Omental fat pad (tissue), 4 donors: Measurements from ENCODE around the gene SYNDIG1. TPM values are rescaled to one million over a fixed set of nuclear protein-coding genes. Genes with fewer than 3 reads are reported as not detected.

Source experiments
- ATAC-seq: fragments of 150-250 bp; one replicate; pipeline ENCODE4 v1.9.1; 2016; ENCODE audit warnings: mild to moderate bottlenecking, moderate library complexity; ENCODE audit not compliant: low FRiP score
- DNase-seq: peaks from one replicate; pipeline ENCODE4 v3.0.0-alpha.2; 2019; ENCODE audit warnings: low spot score
- CTCF ChIP-seq, 3 donors: fragments of 450-650 bp; IDR thresholded peaks; one replicate each; pipeline ENCODE4 v1.5.1; 2016 to 2017; ENCODE audit warnings: antibody characterized with exemption in 3 of 3, mild to moderate bottlenecking in 3 of 3, moderate library complexity in 2 of 3
- total RNA-seq, 4 donors: library from RNA; depleted of rRNA; stranded (reverse); fragments of >200 nt; gene quantifications; one replicate each; pipeline ENCODE4 v1.1.0, GENCODE V29; 2016

Gene SYNDIG1
- total RNA-seq, 4 donors from 2014 or later: 0.19 to 0.24 TPM; not detected in 2

GRCh38 chr20:24684421-24684871 is 215.0 kb downstream of the SYNDIG1 start:
- no peak for TF ChIP-seq CTCF (IDR thresholded peaks at IDR 0.05)
- DNase-seq (peak; percentile 7), ATAC-seq (no peak)

DNA sequence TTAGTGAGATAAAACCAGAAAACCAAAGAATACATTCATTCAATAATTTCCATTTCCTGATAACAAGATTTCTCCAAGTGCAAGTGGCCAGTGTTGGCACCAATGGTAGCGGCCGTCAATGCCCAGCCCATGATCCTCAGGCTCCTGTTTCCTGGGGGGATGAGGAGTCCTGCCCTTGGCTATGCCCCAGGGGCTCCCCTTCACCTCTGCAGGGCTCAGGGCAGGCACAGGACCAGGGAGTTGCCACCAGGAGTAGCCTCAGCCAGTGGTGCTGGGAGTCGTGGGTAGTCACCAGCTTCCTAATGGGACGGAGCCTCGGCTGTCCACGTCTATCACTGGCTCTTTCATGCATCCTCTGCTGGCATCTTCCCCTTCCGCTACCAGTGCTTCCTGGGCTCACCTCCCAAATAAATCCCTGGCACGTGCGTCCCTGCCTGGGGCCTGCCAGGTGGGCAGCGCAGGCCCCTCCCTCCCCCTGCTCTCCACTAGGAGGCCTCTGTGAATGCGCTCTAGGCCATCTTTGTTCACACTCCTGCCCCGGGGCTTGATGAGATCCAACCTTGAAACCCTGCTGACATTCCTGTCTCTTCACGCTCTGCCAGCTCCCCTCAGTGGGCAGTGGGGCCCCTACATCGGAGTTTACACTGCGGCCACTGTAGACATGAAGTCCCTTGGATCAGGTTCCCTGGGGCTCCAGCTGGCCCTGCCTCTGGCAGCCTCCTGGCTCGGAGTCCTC is 215.7 kb downstream of the SYNDIG1 start:
- ATAC-seq (no peak), DNase-seq (no peak)
- TF ChIP-seq CTCF (IDR thresholded peaks at IDR 0.05): no peak

- DNase-seq (no peak), ATAC-seq (no peak)
- no peak for TF ChIP-seq CTCF (IDR thresholded peaks at IDR 0.05)
Measured at GRCh38 chr20:24685736-24686135, 216.3 kb downstream of the SYNDIG1 start.

- DNase-seq (no peak), ATAC-seq (no peak)
Measured at GRCh38 chr20:24686156-24686555, 216.7 kb downstream of the SYNDIG1 start.

GRCh38 chr20:24690408-24690807 is 221.0 kb downstream of the SYNDIG1 start:
- ATAC-seq: no peak
- TF ChIP-seq CTCF (IDR thresholded peaks at IDR 0.05): no peak
- no peak for DNase-seq

More at GRCh38 chr20:24686156-24686555, 216.7 kb downstream of the SYNDIG1 start:
- TF ChIP-seq CTCF (IDR thresholded peaks at IDR 0.05): no peak

DNA sequence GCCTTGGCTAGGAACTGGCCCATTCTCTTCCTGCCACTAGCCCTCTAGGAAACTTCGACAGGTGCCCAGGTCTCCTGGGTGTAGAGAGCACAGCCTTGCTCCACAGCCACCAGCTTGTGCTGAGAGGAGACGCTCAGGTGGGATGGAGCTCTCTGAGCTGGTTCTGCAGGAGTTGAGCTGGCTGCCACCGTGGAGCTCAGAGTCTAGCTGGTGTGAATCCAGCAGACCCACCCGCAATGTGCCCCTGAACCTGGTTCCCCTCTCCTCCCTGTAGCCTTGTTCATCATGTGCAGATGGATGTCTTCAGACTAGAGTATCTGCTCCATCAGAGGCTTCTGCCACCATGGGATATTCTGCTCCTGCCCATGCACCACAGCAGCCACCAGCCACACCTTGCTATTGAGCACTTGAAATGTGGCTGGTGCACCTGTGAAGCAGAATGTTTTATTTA is 222.5 kb downstream of the SYNDIG1 start:
- DNase-seq: no peak
- ATAC-seq: no peak
- no peak for TF ChIP-seq CTCF (IDR thresholded peaks at IDR 0.05)
